GM18907 (cell line): Measurements from ENCODE around the gene LRRTM4.
A peak's percentile ranks its signal among the peaks of the same experiment; 100 is the strongest.

ENCODE experiments used
- ATAC-seq: cut with Tn5 transposase; IDR thresholded peaks from one replicate; pipeline ENCODE4 v1.9.1; 2021; ENCODE audit warnings: mild to moderate bottlenecking, moderate library complexity; ENCODE audit not compliant: unreplicated experiment

LRRTM4 gene

DNA sequence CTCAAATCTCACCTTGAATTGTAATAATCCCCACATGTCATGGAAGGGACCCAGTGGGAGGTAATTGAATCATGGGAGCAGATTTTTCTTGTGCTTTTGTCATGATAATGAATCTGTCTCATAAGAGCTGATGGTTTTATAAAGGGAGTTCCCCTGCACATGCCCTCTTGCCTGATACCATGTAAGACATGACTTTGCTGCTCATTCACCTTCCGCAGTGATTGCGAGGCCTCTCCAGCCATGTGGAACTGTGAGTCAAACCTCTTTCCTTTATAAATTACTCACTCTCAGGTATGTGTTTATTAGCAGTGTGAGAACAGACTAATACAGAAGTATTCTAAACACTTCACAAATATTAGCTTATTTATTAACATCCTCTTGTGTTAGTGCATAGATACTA lies 516.7 kb downstream of the LRRTM4 start:
- no peak for ATAC-seq

GRCh38 chr2:77001895-77002294 lies 520.3 kb downstream of the LRRTM4 start:
- no peak for ATAC-seq

DNA sequence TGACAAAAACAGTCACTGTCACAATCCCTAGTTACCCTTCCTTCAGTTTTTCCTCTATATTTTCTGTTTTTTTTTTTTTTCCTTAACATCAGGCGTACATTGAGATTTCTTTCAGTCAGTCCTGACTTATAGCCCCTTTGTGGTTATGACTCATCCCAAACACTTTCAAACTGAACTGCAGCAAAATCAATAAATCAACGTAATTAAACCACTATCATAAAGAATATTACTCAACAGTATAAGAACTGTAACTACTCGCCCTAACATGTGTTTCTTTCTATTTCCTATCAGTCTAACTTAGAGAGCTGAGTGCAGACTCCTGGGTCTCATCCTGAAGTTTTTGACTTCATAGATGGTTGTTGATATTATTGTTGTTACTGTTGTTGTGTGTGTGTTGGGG lies 523.5 kb downstream of the LRRTM4 start:
- no peak for ATAC-seq

DNA sequence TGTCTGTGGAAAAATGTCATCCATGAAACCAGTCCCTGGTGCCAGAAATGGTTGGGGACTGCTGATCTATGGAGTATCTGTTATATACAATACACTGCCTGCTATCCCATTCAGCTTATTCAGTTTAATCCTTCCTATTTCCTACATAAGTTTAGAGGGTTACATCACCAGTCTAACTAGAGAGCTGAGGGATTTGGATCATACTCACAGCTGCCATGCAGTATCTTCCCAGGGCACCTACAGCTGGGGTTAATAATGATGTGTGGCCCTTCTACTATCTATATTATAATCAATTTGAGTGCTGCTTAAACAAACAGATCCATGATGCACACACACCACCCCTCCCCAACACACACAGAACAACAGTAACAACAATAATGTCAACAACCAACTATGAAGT lies 524.0 kb downstream of the LRRTM4 start:
- ATAC-seq: no peak

DNA sequence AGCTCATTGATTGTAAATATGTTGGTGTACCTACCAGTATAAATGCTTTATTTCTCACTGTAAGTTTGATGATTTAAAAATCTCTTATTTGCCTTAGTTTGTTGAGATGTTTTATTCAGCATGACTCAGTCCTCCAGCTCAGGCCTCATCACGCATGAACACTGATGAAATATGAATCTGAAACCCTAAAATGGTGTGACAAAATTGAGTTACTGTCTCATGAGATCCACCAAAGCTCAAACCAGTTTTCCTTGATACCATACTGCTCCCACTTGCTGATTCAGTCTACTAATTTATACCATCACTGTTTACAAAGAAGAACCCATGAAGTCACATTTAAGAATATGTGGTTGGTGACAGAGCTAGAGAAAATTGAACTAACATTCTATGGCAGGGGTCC lies 524.9 kb downstream of the LRRTM4 start:
- no peak for ATAC-seq

DNA sequence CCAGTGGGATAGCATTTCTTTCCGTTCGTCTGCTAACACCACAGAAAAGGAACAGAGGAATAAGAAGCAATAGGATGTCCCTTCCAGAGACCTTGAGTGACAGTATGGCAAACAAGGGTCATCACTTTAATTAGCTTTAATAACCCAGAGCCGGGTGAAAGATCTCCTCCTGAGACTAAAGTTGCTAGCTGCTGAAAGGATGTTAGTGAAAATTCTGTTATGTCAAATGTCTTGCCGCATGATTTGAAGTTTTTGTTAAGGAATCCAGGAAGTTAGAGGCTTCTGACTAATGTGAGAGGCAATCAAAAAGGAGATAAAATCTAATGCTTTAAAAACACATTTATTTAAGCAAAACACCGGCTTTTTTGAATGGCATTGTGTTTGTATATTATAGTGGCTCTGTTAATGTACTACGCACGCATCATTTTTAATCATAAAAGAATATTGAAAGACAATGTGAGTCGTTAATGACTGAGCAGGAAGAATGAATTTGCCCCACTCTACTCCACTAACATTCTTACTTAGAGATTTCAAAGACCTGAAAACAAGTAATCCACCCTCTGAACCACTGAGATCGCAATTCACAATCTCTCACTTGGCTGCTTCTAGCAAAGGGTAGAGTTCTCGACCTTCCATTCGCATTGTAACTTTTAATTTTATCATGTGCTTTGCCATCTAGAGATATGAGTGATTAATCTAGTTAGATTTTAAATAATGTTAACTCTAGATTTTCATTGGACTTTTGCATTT lies 536.6 kb downstream of the LRRTM4 start:
- ATAC-seq: no peak

- ATAC-seq: no peak
Measured at GRCh38 chr2:76984359-76984758, 537.8 kb downstream of the LRRTM4 start.

- no peak for ATAC-seq
Measured at GRCh38 chr2:76980067-76980787, 541.9 kb downstream of the LRRTM4 start.

GRCh38 chr2:76977846-76978727 lies 544.1 kb downstream of the LRRTM4 start:
- ATAC-seq: no peak

- no peak for ATAC-seq
Measured at GRCh38 chr2:76975752-76976151, 546.4 kb downstream of the LRRTM4 start.

- ATAC-seq: no peak
Measured at GRCh38 chr2:76973610-76974009, 548.6 kb downstream of the LRRTM4 start.

GRCh38 chr2:76965772-76966171 lies 556.4 kb downstream of the LRRTM4 start:
- ATAC-seq: no peak

GRCh38 chr2:76958749-76959148 lies 563.4 kb downstream of the LRRTM4 start:
- no peak for ATAC-seq

GRCh38 chr2:76953733-76954347 lies 568.3 kb downstream of the LRRTM4 start:
- ATAC-seq: peak; percentile 55

DNA sequence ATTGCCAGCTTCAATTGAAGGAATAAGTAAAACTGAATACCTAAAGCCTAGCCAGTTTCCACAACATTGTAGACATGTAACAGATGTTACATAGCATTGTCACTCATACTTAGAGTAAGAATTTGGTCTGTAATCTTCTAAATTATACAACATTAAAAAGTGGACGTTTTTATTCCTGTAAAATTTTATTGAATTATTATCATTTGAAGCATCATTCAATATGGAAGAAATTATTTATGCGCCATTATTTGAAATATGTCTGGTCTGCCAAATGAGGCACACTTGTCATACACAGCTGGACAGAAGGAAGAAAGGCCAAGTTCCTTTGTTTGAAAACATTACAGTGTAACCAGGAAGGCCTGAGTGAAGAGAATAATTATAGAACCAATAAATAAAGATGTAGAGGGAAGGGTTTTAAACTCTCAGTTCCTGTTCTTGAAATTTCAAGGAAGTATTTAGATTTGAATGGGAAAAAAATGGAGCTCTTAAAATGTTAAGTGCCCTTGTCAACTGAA lies 575.5 kb downstream of the LRRTM4 start:
- ATAC-seq: no peak

DNA sequence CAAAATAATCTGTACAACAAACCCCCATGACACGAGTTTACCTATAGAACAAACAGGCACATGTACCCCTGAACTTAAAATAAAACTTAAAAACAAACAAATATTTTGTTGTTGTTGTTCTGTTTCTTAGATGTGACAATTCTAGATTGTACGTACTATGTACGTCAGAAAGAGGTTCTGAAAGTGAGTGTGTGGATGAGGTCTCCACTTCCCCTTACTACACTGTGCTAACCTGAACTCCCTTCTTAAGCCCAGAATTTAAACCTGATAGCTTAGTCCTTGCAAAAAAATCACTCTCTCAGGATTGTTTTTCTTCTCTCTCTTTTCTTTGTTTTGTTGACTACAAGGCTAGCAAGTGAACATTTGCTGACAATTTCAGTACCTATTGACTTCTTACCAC lies 581.6 kb downstream of the LRRTM4 start:
- no peak for ATAC-seq

- ATAC-seq: no peak
Measured at GRCh38 chr2:76938153-76938552, 584.0 kb downstream of the LRRTM4 start.

GRCh38 chr2:76932550-76932949 lies 589.6 kb downstream of the LRRTM4 start:
- no peak for ATAC-seq

- ATAC-seq: no peak
Measured at GRCh38 chr2:76930056-76930744, 592.0 kb downstream of the LRRTM4 start.

DNA sequence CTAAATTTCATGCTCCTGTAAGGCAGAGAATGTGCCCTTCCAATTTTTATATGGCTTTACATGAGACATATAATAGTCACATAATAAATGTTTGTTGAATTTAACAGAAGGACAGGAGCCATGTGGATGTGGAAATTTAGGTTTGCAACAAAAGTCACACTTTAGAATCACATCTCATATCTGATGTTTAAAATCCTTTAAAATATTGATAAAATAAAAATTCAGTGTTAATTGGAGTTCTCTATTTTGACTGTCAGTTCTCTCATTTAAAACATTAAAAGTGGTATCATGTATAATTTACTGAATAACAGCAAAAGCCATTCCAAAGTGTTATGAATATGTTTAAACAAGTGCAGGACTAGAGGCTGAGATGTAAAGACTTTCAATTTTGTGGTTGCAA lies 594.1 kb downstream of the LRRTM4 start:
- no peak for ATAC-seq
